ENCODE data around the gene TTC32.

DNA sequence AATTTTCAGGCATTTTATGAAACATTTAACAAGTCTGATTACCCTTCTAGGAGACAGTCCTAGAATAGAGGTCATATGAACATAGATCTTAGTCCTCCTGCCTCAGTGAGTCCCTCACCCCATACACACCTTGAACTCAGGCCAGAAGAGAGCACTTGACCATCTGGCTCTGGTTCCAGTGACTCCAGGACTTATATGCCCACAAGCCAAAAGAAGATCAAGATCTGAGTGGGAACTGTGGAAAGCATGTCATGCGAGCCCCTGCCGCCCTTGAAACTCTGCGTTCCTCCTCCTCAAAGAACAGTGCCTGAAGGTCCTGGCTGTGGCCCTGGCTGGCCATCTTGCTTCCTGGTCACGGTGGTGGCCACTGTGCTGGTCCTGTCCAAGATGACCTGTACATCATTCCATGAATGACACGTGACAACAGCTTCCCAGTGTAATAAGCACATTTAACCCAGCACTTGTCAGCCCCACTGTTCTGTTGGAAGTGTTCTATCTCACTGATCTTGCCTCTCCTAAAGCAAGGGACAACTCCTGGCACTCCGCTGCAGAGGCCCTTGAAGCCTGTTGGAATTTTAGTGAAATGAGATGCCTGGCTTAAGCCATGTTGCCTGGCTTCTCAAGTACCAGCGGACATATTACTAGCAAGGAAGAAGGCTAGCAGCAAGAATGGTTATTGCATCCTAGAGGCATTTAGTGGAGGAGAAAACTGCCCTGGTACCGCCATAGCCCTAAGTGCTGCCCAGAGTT lies 17.6 kb downstream of the TTC32 start:
- TF ChIP-seq, protein P1, sequence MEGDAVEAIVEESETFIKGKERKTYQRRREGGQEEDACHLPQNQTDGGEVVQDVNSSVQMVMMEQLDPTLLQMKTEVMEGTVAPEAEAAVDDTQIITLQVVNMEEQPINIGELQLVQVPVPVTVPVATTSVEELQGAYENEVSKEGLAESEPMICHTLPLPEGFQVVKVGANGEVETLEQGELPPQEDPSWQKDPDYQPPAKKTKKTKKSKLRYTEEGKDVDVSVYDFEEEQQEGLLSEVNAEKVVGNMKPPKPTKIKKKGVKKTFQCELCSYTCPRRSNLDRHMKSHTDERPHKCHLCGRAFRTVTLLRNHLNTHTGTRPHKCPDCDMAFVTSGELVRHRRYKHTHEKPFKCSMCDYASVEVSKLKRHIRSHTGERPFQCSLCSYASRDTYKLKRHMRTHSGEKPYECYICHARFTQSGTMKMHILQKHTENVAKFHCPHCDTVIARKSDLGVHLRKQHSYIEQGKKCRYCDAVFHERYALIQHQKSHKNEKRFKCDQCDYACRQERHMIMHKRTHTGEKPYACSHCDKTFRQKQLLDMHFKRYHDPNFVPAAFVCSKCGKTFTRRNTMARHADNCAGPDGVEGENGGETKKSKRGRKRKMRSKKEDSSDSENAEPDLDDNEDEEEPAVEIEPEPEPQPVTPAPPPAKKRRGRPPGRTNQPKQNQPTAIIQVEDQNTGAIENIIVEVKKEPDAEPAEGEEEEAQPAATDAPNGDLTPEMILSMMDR (conservative IDR thresholded peaks at IDR 0.05; ENCODE audit: low read depth, low read length): no peak
- TF ChIP-seq EZH2 (IDR thresholded peaks at IDR 0.05; ENCODE audit: borderline replicate concordance, low read depth, low read length, poor library complexity, severe bottlenecking): no peak
